H1 (cell line): Measurements from ENCODE around the gene MAN2A1. TPM values are rescaled to one million over a fixed set of nuclear protein-coding genes. Genes with fewer than 3 reads are reported as not detected.

Source experiments
- RBBP5 ChIP-seq: IDR thresholded peaks from 2 replicates; pipeline ENCODE4 v1.7.1; 2012; ENCODE audit warnings: low read depth, mild to moderate bottlenecking, inconsistent platforms, low read length, moderate library complexity, borderline replicate concordance
- polyA plus RNA-seq, 7 experiments: library from polyadenylated mRNA; depleted of rRNA in 3 of 7; stranded (reverse) in 5 of 7; unstranded in 2 of 7; fragments of >200 nt in 5 of 7; fragments of 200-250 nt in 2 of 7; gene quantifications; 1 replicate in 5 of 7; 2 replicates in 1 of 7; 4 replicates in 1 of 7; pipeline versions ENCODE4 v1.2.1 to v1.2.3, GENCODE V29; 2011 to 2013; ENCODE audit warnings: missing spikeins in 2 of 7, mixed read lengths in 2 of 7
- total RNA-seq: library from RNA; stranded (reverse); fragmentation: NEBNext Ultra II Directional; extraction: Animal tissue kit (Norgen Biotek cat#: 25700); gene quantifications from 2 replicates; pipeline ENCODE4 v1.2.1, GENCODE V29; 2021

The MAN2A1 gene
- total and polyA plus RNA-seq, 2 of the 8 experiments (the other 6 are each of a cell fraction or from before 2014, with no cell fraction given), result 29.1 to 102 TPM

GRCh38 chr5:109898269-109899162, 208.8 kb downstream of the MAN2A1 start (continued):
- no peak for TF ChIP-seq RBBP5
- TF ChIP-seq, all 59 proteins: peak for 0
